Measurements from ENCODE around the gene SENP6.

GRCh38 chr6:75611702-75612375, 10.2 kb downstream of the SENP6 start:
- TF ChIP-seq POLR2A (IDR thresholded peaks at IDR 0.05; ENCODE audit: low read length) (no peak), GATA1 (IDR thresholded peaks at IDR 0.05; ENCODE audit: low read depth, low read length) (no peak)
